B cell (primary cell): ENCODE data around the gene SEC14L6. TPM values are rescaled to one million over a fixed set of nuclear protein-coding genes. Genes with fewer than 3 reads are reported as not detected.

ENCODE experiments used
- ATAC-seq: fragments of 200-7000 bp; cut with Tn5 transposase; one replicate; pipeline ENCODE4 v1.10.0; 2021; ENCODE audit warnings: low read depth, mild to moderate bottlenecking, moderate number of reproducible peaks, moderate library complexity
- CTCF ChIA-PET: fragments of 350-600 bp; sonication (Branson Sonifier 250); formaldehyde crosslinking; loops from one replicate; lab custom pipeline; 2021; ENCODE audit warnings: antibody characterized with exemption, inconsistent platforms; lab: Charles Lee
- POLR2A ChIA-PET: fragments of 350-600 bp; sonication (Branson Sonifier 250); formaldehyde crosslinking; loops from one replicate; lab custom pipeline; 2021; ENCODE audit warnings: antibody characterized with exemption; lab: Charles Lee
- DNase-seq: peaks from one replicate; pipeline ENCODE4 v3.0.0; 2013
- H2AFZ ChIP-seq: 2 replicates; pipeline ENCODE4 v1.6.1; 2012; ENCODE audit warnings: mild to moderate bottlenecking, low read depth, low read length; ENCODE audit not compliant: insufficient read depth, poor library complexity, severe bottlenecking
- H3K27ac ChIP-seq, 2 donors: 1 replicate in 1 of 2; 2 replicates in 1 of 2; pipeline ENCODE4 v1.5.1; 2012 to 2013; ENCODE audit warnings: low read length in 2 of 2, mild to moderate bottlenecking in 2 of 2, moderate library complexity in 1 of 2
- H3K27me3 ChIP-seq, 4 experiments: fragments of 200-600 bp in 1 of 4; sonication (generic) in 1 of 4; replicated peaks in 1 of 4; 1 replicate in 2 of 4; 2 replicates in 2 of 4; pipeline versions ENCODE4 v1.6.1 to v1.7.0; 2013 to 2016; ENCODE audit warnings: low read length in 3 of 4, mild to moderate bottlenecking in 2 of 4, mixed read lengths in 1 of 4, moderate library complexity in 1 of 4; ENCODE audit not compliant: insufficient read depth in 4 of 4, control insufficient read depth in 3 of 4; ENCODE audit errors: control extremely low read depth in 1 of 4
- H3K36me3 ChIP-seq, 2 experiments: replicated peaks in 1 of 2; 1 replicate in 1 of 2; 2 replicates in 1 of 2; pipeline versions ENCODE4 v1.6.1 to v1.7.1; 2013; ENCODE audit warnings: low read length in 1 of 2; ENCODE audit not compliant: insufficient read depth in 2 of 2, control insufficient read depth in 1 of 2; ENCODE audit errors: control extremely low read depth in 1 of 2, extremely low read depth in 1 of 2
- H3K4me1 ChIP-seq, 2 donors: fragments of 200-600 bp in 1 of 2; sonication (generic) in 1 of 2; 1 replicate in 1 of 2; 2 replicates in 1 of 2; pipeline versions ENCODE4 v1.5.1 to v1.6.1; 2013 to 2017; ENCODE audit warnings: low read length in 2 of 2; ENCODE audit not compliant: control insufficient read depth in 2 of 2, insufficient read depth in 2 of 2
- H3K4me2 ChIP-seq: replicated peaks from 2 replicates; pipeline ENCODE3; 2012; ENCODE audit warnings: mild to moderate bottlenecking, low read depth, low read length; ENCODE audit not compliant: poor library complexity, severe bottlenecking
- H3K4me3 ChIP-seq, 5 experiments: fragments of 200-600 bp in 1 of 5; sonication (generic) in 1 of 5; 1 replicate in 3 of 5; 2 replicates in 2 of 5; pipeline versions ENCODE4 v1.5.1 to v1.7.0; 2011 to 2016; ENCODE audit warnings: low read length in 4 of 5, mild to moderate bottlenecking in 4 of 5, low read depth in 2 of 5, control low read depth in 1 of 5, moderate library complexity in 1 of 5; ENCODE audit not compliant: insufficient read depth in 1 of 5; ENCODE audit errors: control extremely low read depth in 1 of 5, extremely low read depth in 1 of 5
- H3K79me2 ChIP-seq: fragments of 200-600 bp; sonication (generic); one replicate; pipeline ENCODE4 v1.6.0; 2016; ENCODE audit warnings: low read length; ENCODE audit not compliant: control insufficient read depth, insufficient read depth
- H3K9ac ChIP-seq: fragments of 200-600 bp; sonication (generic); 2 replicates; pipeline ENCODE4 v1.6.1; 2017; ENCODE audit warnings: mild to moderate bottlenecking, low read length, moderate library complexity
- H3K9me3 ChIP-seq, 3 donors: one replicate each; pipeline versions ENCODE4 v1.6.1 to v1.7.1; 2013; ENCODE audit warnings: low read length in 2 of 3; ENCODE audit not compliant: control insufficient read depth in 2 of 3, insufficient read depth in 1 of 3; ENCODE audit errors: control extremely low read depth in 1 of 3
- H4K20me1 ChIP-seq: 2 replicates; pipeline ENCODE4 v1.6.0; 2012; ENCODE audit warnings: mild to moderate bottlenecking, low read length; ENCODE audit not compliant: insufficient read depth, control insufficient read depth, poor library complexity, severe bottlenecking
- H3K27ac Mint-ChIP-seq: one replicate; pipeline ENCODE4 v1.8.0; 2021; ENCODE audit warnings: mixed read lengths
- H3K27me3 Mint-ChIP-seq: one replicate; pipeline ENCODE4 v1.8.0; 2021; ENCODE audit warnings: mixed read lengths
- H3K4me1 Mint-ChIP-seq: one replicate; pipeline ENCODE4 v1.8.0; 2021; ENCODE audit warnings: mixed read lengths
- H3K4me3 Mint-ChIP-seq: one replicate; pipeline ENCODE4 v1.8.0; 2021; ENCODE audit warnings: mixed read lengths
- H3K9me3 Mint-ChIP-seq: one replicate; pipeline ENCODE4 v1.8.0; 2022; ENCODE audit warnings: mixed read lengths; ENCODE audit not compliant: insufficient read depth
- EZH2 ChIP-seq: IDR thresholded peaks from 2 replicates; pipeline ENCODE4 v1.6.1; 2012; ENCODE audit warnings: borderline replicate concordance, low read depth, mild to moderate bottlenecking, moderate library complexity, low read length; ENCODE audit not compliant: insufficient read depth, poor library complexity, severe bottlenecking
- WGBS: methylation state at CpG from one replicate; pipeline ENCODE4 v1.1.5; 2013; ENCODE audit warnings: missing lambda C conversion rate; ENCODE audit not compliant: insufficient coverage; 5-methylcytosine and 5-hydroxymethylcytosine counted together
- intact Hi-C: fragments of 100-400 bp; cut with micrococcal nuclease; formaldehyde crosslinking; loops from one replicate; pipeline ENCODE4 v1.10.0; 2022
- polyA plus RNA-seq: library from polyadenylated mRNA; depleted of rRNA; stranded (reverse); fragments of >200 nt; gene quantifications from 2 replicates; pipeline ENCODE4 v1.2.3, GENCODE V29; 2012
- total RNA-seq, 2 donors: library from RNA; stranded (reverse); fragments of 120-200 nt in 1 of 2; gene quantifications; 1 replicate in 1 of 2; 2 replicates in 1 of 2; pipeline versions ENCODE4 v1.2.3 to v1.2.4, GENCODE V29; 2013 to 2022
- TF ChIP-seq, protein P1 (sequence below): fragments of 200-600 bp; IDR thresholded peaks from one replicate; pipeline ENCODE4 v1.8.0; 2022; ENCODE audit warnings: antibody characterized with exemption, mild to moderate bottlenecking

Gene SEC14L6
- total and polyA plus RNA-seq, 2 donors (not counting 1 experiment from before 2014, with no cell fraction given) = not detected

DNA sequence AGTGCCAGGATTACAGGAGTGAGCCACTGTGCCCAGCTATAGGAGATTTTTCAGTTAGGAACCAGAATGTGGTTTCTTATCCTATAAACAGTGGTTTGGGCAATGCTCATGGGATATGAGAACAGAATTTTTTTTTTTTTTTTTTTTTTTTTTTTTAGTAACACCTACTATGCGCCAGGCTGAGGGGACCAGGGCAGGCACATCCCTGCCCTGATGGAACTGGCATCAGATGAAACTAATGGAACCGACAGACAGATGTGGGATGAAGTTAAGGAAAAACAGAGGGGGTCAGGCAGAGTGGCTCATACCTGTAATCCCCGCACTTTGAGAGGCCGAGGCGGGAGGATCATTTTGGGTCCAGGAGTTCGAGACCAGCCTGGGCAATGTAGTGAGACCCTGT lies 45.9 kb downstream of the SEC14L6 start:
- 100% methylated on average over 4 of the region's 6 CpGs for WGBS
- Mint-ChIP-seq H3K27ac (no peak overlapping the region), H3K4me1 (no peaks in the 10 kb centered on the region), H3K4me3 (no peak overlapping the region), H3K9me3 (no peaks in the 10 kb centered on the region), H3K27me3 (peaks cover 18% of the 10 kb centered on the region)
- Histone ChIP-seq H3K79me2 (no peaks in the 10 kb centered on the region), H2AFZ (no peak overlapping the region), H3K4me3 (no peak overlapping the region), H3K9me3 (no peaks in the 10 kb centered on the region), H3K36me3 (no peaks in the 10 kb centered on the region), H3K4me1 (no peaks in the 10 kb centered on the region), H3K27me3 (peaks cover 0 to 13% (median 5%) of the 10 kb centered on the region in 4 experiments), H4K20me1 (no peaks in the 10 kb centered on the region), H3K27ac (no peak overlapping the region), H3K9ac (no peak overlapping the region), H3K4me2 (no peak overlapping the region)
- intact Hi-C loops = no loop called here
- TF ChIP-seq EZH2 = no peak
- TF ChIP-seq, protein P1, sequence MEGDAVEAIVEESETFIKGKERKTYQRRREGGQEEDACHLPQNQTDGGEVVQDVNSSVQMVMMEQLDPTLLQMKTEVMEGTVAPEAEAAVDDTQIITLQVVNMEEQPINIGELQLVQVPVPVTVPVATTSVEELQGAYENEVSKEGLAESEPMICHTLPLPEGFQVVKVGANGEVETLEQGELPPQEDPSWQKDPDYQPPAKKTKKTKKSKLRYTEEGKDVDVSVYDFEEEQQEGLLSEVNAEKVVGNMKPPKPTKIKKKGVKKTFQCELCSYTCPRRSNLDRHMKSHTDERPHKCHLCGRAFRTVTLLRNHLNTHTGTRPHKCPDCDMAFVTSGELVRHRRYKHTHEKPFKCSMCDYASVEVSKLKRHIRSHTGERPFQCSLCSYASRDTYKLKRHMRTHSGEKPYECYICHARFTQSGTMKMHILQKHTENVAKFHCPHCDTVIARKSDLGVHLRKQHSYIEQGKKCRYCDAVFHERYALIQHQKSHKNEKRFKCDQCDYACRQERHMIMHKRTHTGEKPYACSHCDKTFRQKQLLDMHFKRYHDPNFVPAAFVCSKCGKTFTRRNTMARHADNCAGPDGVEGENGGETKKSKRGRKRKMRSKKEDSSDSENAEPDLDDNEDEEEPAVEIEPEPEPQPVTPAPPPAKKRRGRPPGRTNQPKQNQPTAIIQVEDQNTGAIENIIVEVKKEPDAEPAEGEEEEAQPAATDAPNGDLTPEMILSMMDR = no peak
- ATAC-seq (no peak), DNase-seq (no peak)
- POLR2A ChIA-PET = no interaction called here
- CTCF ChIA-PET = no interaction called here

DNA sequence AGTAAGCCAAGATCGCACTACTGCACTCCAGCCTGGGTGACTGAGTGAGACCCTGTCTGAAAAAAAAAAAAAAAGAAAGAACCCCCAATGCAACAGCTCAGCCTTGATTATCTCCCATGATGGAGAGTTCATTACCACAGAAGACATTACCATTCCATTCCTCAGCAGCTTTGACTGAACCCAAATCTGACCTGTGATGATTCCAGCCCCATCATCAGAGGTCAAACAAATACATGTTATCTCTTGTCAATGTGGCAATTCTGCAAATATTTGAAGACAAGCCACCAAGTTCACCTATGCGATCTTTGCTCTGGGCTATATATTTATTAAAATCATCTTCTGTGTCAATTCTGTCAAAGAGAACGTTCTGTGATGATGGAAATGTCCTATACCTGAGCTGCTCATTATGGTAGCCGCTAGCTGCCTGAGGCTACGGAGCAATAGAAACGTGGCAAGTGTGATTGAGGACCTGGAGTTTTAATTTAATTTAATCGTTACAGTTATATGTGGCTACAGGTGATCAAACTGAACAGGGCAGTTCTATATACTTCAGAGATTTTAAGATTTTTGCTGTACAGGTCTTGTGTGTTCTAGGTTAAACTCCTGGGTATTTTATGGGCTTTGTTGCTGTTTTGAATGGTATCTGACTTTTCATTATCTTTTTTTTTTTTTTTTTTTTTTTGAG lies 48.9 kb downstream of the SEC14L6 start:
- Histone ChIP-seq H3K4me2 (no peak overlapping the region), H3K9ac (no peak overlapping the region), H3K79me2 (no peaks in the 10 kb centered on the region), H3K4me1 (no peaks in the 10 kb centered on the region), H4K20me1 (no peaks in the 10 kb centered on the region), H2AFZ (no peak overlapping the region), H3K27ac (no peak overlapping the region), H3K36me3 (no peaks in the 10 kb centered on the region), H3K9me3 (no peaks in the 10 kb centered on the region), H3K27me3 (peaks cover 0 to 2% (median 1%) of the 10 kb centered on the region in 4 experiments), H3K4me3 (no peak overlapping the region)
- ATAC-seq = no peak
- WGBS = 85% methylated on average over 5 of the region's 7 CpGs
- no peak for TF ChIP-seq EZH2
- TF ChIP-seq, protein P1 = no peak
- peaks cover 13% of the 10 kb centered on the region for H3K27me3 Mint-ChIP-seq
- CTCF ChIA-PET = no interaction called here
- H3K27ac Mint-ChIP-seq = no peak overlapping the region
- no peak for DNase-seq
- no peaks in the 10 kb centered on the region for H3K9me3 Mint-ChIP-seq
- no peaks in the 10 kb centered on the region for H3K4me1 Mint-ChIP-seq
- intact Hi-C loops = no loop called here
- H3K4me3 Mint-ChIP-seq = no peak overlapping the region
- POLR2A ChIA-PET = no interaction called here
